NCI-H2227 treated with DMSO at 0.1 percent for 48 hours (cell line): ENCODE measurements around the gene LGALS1.
"Not testable (repeated sequence)": the region's sequence is repeated elsewhere in the genome, so short reads cannot be mapped to it uniquely, and the experiment has no call there.

Source experiments
- DNase-seq: peaks from one replicate; lab custom pipeline; 2025; lab: John Stamatoyannopoulos, UW

LGALS1 gene

GRCh38 chr22:37639070-37639760 is 36.2 kb upstream of the LGALS1 start, which contains the start of gene SH3BP1:
TSS of gene SH3BP1 (plus strand) at chr22:37639669. CDS start at chr22:37639788, 119 bp downstream.
- no peak for DNase-seq

- DNase-seq: no peak
Observed at GRCh38 chr22:37639771-37640590, 35.5 kb upstream of the LGALS1 start.

- DNase-seq: no peak
Observed at GRCh38 chr22:37640591-37641560, 34.6 kb upstream of the LGALS1 start.

GRCh38 chr22:37641561-37641949 is 33.9 kb upstream of the LGALS1 start:
- no peak for DNase-seq

- peak; percentile 58 for DNase-seq
Observed at GRCh38 chr22:37643225-37643847, 32.1 kb upstream of the LGALS1 start.

GRCh38 chr22:37647317-37647716 is 28.1 kb upstream of the LGALS1 start:
- no peak for DNase-seq

GRCh38 chr22:37647928-37648327 is 27.5 kb upstream of the LGALS1 start:
- DNase-seq: no peak

- no peak for DNase-seq
Observed at GRCh38 chr22:37650463-37651136, 24.8 kb upstream of the LGALS1 start.

GRCh38 chr22:37654563-37655251 is 20.7 kb upstream of the LGALS1 start:
- DNase-seq: no peak

- no peak for DNase-seq
Observed at GRCh38 chr22:37655252-37655563, 20.2 kb upstream of the LGALS1 start.

GRCh38 chr22:37656583-37656982 is 18.9 kb upstream of the LGALS1 start:
- DNase-seq: not testable (repeated sequence)

- DNase-seq: no peak
Observed at GRCh38 chr22:37657590-37658132, 17.8 kb upstream of the LGALS1 start.

GRCh38 chr22:37658133-37659065 is 17.0 kb upstream of the LGALS1 start, which contains the start of gene PDXP:
TSS of gene PDXP (plus strand) at chr22:37658723. CDS start at chr22:37658783, 60 bp downstream.
- peak; percentile 97 for DNase-seq

GRCh38 chr22:37659066-37659896 is 16.2 kb upstream of the LGALS1 start:
- no peak for DNase-seq

- DNase-seq: no peak
Observed at GRCh38 chr22:37659897-37660708, 15.3 kb upstream of the LGALS1 start.

- no peak for DNase-seq
Observed at GRCh38 chr22:37660709-37661045, 14.8 kb upstream of the LGALS1 start.

GRCh38 chr22:37661160-37661924 is 14.1 kb upstream of the LGALS1 start:
- DNase-seq: peak; percentile 56
